Endothelial cell of umbilical vein (primary cell): ENCODE results near the gene AKT2.

Source experiments
- EZH2 ChIP-seq: IDR thresholded peaks from 2 replicates; pipeline ENCODE4 v1.6.1; 2012; ENCODE audit warnings: borderline replicate concordance, low read depth, mild to moderate bottlenecking, moderate library complexity, low read length, inconsistent platforms; ENCODE audit not compliant: severe bottlenecking
- FOS ChIP-seq: IDR thresholded peaks from 2 replicates; pipeline ENCODE4 v1.6.1; 2011; ENCODE audit warnings: mild to moderate bottlenecking, low read length, moderate library complexity, borderline replicate concordance; ENCODE audit not compliant: insufficient read depth
- MYC ChIP-seq: IDR thresholded peaks from one replicate; pipeline ENCODE4 v1.6.1; 2011; ENCODE audit warnings: mild to moderate bottlenecking, low read depth, low read length
- POLR2A ChIP-seq: IDR thresholded peaks from 2 replicates; pipeline ENCODE4 v1.6.1; 2012; ENCODE audit warnings: low read depth, mild to moderate bottlenecking, control low read depth, low read length
- POLR2AphosphoS5 ChIP-seq: IDR thresholded peaks from 2 replicates; pipeline ENCODE4 v1.6.1; 2012; ENCODE audit warnings: low read depth, mild to moderate bottlenecking, control low read depth, low read length, moderate library complexity; ENCODE audit not compliant: insufficient read depth
- TF ChIP-seq, protein P1 (sequence below), 2 donors: IDR thresholded peaks; 1 replicate in 1 of 2; 2 replicates in 1 of 2; pipeline ENCODE4 v1.5.1; 2011; ENCODE audit warnings: low read length in 2 of 2, mild to moderate bottlenecking in 2 of 2, moderate library complexity in 2 of 2, control low read depth in 1 of 2, inconsistent platforms in 1 of 2, low read depth in 1 of 2; ENCODE audit not compliant: insufficient read depth in 1 of 2; ENCODE audit errors: extremely low read depth in 1 of 2
- TF ChIP-seq, protein P2 (sequence below): IDR thresholded peaks from 2 replicates; pipeline ENCODE4 v1.6.1; 2011; ENCODE audit not compliant: insufficient read depth, insufficient read length

DNA sequence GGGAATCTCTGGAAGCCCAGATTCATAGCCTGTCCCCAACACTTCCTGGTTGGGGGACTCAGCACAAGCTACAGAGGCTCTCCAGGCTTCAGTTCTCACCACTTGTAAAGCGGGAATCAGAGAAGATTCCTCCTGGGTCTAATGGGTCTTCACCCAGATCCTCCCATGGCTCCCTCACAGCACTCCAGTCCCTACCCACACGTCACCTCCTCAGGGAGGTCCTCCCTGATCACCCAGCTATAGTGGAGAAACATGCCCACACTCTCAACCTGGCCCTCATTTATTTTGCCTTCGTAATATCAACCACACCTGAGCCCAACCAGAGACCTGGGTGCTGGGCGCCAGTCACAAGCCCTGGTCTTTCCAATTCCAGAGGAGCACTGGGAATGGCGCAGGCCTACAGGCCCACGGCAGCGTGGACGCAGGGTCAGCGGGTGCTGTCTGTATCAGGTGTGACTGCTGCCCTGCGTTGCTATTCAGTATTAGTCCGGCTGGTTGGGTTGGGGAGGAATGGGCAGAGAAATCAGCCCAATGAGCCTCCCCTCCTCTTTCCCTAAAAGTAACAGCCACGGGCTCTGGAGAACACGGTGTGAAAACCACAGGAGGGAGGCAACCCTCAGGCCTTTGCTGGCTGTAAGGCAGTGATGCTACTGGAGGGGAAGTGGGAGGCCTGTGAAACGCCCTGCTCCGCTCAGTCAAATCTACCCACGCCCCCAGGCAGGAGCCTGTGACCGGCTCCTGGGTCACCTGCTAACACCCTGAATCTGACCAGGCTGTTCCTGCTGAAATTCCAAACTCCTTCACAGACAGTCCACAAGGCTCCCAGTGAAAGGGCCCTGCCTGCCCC lies 5.2 kb downstream of the AKT2 start:
- TF ChIP-seq, protein P1, sequence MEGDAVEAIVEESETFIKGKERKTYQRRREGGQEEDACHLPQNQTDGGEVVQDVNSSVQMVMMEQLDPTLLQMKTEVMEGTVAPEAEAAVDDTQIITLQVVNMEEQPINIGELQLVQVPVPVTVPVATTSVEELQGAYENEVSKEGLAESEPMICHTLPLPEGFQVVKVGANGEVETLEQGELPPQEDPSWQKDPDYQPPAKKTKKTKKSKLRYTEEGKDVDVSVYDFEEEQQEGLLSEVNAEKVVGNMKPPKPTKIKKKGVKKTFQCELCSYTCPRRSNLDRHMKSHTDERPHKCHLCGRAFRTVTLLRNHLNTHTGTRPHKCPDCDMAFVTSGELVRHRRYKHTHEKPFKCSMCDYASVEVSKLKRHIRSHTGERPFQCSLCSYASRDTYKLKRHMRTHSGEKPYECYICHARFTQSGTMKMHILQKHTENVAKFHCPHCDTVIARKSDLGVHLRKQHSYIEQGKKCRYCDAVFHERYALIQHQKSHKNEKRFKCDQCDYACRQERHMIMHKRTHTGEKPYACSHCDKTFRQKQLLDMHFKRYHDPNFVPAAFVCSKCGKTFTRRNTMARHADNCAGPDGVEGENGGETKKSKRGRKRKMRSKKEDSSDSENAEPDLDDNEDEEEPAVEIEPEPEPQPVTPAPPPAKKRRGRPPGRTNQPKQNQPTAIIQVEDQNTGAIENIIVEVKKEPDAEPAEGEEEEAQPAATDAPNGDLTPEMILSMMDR (IDR thresholded peaks at IDR 0.05; ENCODE audit: extremely low read depth in 1 of 2, insufficient read depth in 1 of 2, low read depth in 1 of 2, low read length in 2 of 2) = no peak
- TF ChIP-seq POLR2A (no peak), EZH2 (no peak), POLR2AphosphoS5 (no peak), MYC (no peak), FOS (no peak)
- TF ChIP-seq, protein P2, sequence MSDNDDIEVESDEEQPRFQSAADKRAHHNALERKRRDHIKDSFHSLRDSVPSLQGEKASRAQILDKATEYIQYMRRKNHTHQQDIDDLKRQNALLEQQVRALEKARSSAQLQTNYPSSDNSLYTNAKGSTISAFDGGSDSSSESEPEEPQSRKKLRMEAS = no peak
